WTC11 (cell line): ENCODE measurements around the gene SARS1. TPM values are rescaled to one million over a fixed set of nuclear protein-coding genes. Genes with fewer than 3 reads are reported as not detected.

ENCODE experiments used
- ATAC-seq: fragments of 200-7000 bp; cut with Tn5 transposase; 2 replicates; pipeline ENCODE4 v1.10.0; 2021; ENCODE audit warnings: mild to moderate bottlenecking, moderate library complexity
- CTCF ChIA-PET: fragments of 300-600 bp; sonication (Branson Sonifier 250); formaldehyde crosslinking; loops from one replicate; lab custom pipeline; 2021; ENCODE audit warnings: antibody characterized with exemption; lab: Charles Lee
- POLR2A ChIA-PET: fragments of 350-600 bp; sonication (Branson Sonifier 250); formaldehyde crosslinking; loops from one replicate; lab custom pipeline; 2021; ENCODE audit warnings: antibody characterized with exemption; lab: Charles Lee
- DNase-seq: peaks from one replicate; pipeline ENCODE4 v3.0.0; 2021; ENCODE audit warnings: low spot score
- H3K27ac Mint-ChIP-seq: 2 replicates; pipeline ENCODE4 v1.8.0; 2021; ENCODE audit warnings: mixed read lengths
- H3K27me3 Mint-ChIP-seq: 2 replicates; pipeline ENCODE4 v1.8.0; 2021; ENCODE audit warnings: low read depth, mild to moderate bottlenecking, moderate library complexity, mixed read lengths
- H3K36me3 Mint-ChIP-seq: 2 replicates; pipeline ENCODE4 v1.8.0; 2021; ENCODE audit warnings: mixed read lengths
- H3K4me1 Mint-ChIP-seq: 2 replicates; pipeline ENCODE4 v1.8.0; 2022; ENCODE audit warnings: mixed read lengths
- H3K4me3 Mint-ChIP-seq: 2 replicates; pipeline ENCODE4 v1.8.0; 2021; ENCODE audit warnings: mild to moderate bottlenecking, moderate library complexity, mixed read lengths
- H3K9me3 Mint-ChIP-seq: 2 replicates; pipeline ENCODE4 v1.8.0; 2021; ENCODE audit warnings: mixed read lengths
- AR ChIP-seq: fragments of 250-450 bp; sonication (Bioruptor Pico); IDR thresholded peaks from 2 replicates; pipeline ENCODE4 v1.9.0; 2021; ENCODE audit warnings: mild to moderate bottlenecking
- ATF6 ChIP-seq: sonication (generic); formaldehyde crosslinking; IDR thresholded peaks from 2 replicates; pipeline ENCODE4 v1.8.1; 2023; ENCODE audit warnings: mild to moderate bottlenecking, missing genetic modification reagents
- CREM ChIP-seq: sonication (generic); formaldehyde crosslinking; IDR thresholded peaks from 2 replicates; pipeline ENCODE4 v1.8.1; 2022; ENCODE audit warnings: mild to moderate bottlenecking, missing genetic modification reagents, moderate library complexity
- E2F1 ChIP-seq: sonication (generic); formaldehyde crosslinking; IDR thresholded peaks from 2 replicates; pipeline ENCODE4 v1.8.0; 2022; ENCODE audit warnings: mild to moderate bottlenecking, missing genetic modification reagents
- ELF4 ChIP-seq: sonication (generic); formaldehyde crosslinking; IDR thresholded peaks from 2 replicates; pipeline ENCODE4 v1.8.1; 2022; ENCODE audit warnings: low read depth, mild to moderate bottlenecking, moderate library complexity, missing genetic modification reagents
- FOXJ3 ChIP-seq: sonication (generic); formaldehyde crosslinking; IDR thresholded peaks from 2 replicates; pipeline ENCODE4 v1.9.0; 2021; ENCODE audit warnings: missing genetic modification reagents, mild to moderate bottlenecking, borderline replicate concordance
- GRHL2 ChIP-seq: fragments of 250-450 bp; sonication (Bioruptor Pico); IDR thresholded peaks from 2 replicates; pipeline ENCODE4 v1.8.0; 2022; ENCODE audit warnings: mild to moderate bottlenecking, moderate library complexity; ENCODE audit not compliant: insufficient replicate concordance, severe bottlenecking
- GTF2I ChIP-seq: fragments of 250-450 bp; sonication (Bioruptor Pico); conservative IDR thresholded peaks from 2 replicates; pipeline ENCODE4 v1.4.0; 2021; ENCODE audit warnings: mild to moderate bottlenecking
- PRRX2 ChIP-seq: fragments of 250-450 bp; sonication (Bioruptor Pico); IDR thresholded peaks from 2 replicates; pipeline ENCODE4 v1.8.0; 2021; ENCODE audit warnings: mild to moderate bottlenecking
- RORB ChIP-seq: fragments of 250-450 bp; sonication (Bioruptor Pico); IDR thresholded peaks from 2 replicates; pipeline ENCODE4 v1.9.0; 2021; ENCODE audit warnings: mild to moderate bottlenecking
- TEAD1 ChIP-seq: sonication (generic); formaldehyde crosslinking; IDR thresholded peaks from 2 replicates; pipeline ENCODE4 v1.8.0; 2022; ENCODE audit warnings: mild to moderate bottlenecking, missing genetic modification reagents
- ZBTB21 ChIP-seq: sonication (generic); formaldehyde crosslinking; IDR thresholded peaks from 2 replicates; pipeline ENCODE4 v1.8.1; 2023; ENCODE audit warnings: mild to moderate bottlenecking, missing genetic modification reagents, borderline replicate concordance
- ZNF219 ChIP-seq: sonication (generic); formaldehyde crosslinking; IDR thresholded peaks from 2 replicates; pipeline ENCODE4 v1.8.0; 2023; ENCODE audit warnings: missing genetic modification reagents, mild to moderate bottlenecking, borderline replicate concordance
- ZNF425 ChIP-seq: fragments of 250-450 bp; sonication (Bioruptor Pico); conservative IDR thresholded peaks from 2 replicates; pipeline ENCODE4 v1.9.0; 2021; ENCODE audit warnings: mild to moderate bottlenecking
- ZNF512 ChIP-seq: sonication (generic); formaldehyde crosslinking; IDR thresholded peaks from 2 replicates; pipeline ENCODE4 v1.8.1; 2022; ENCODE audit warnings: missing genetic modification reagents, borderline replicate concordance
- ZNF671 ChIP-seq: fragments of 250-450 bp; sonication (Bioruptor Pico); IDR thresholded peaks from 2 replicates; pipeline ENCODE4 v1.8.0; 2021; ENCODE audit warnings: mild to moderate bottlenecking
- total RNA-seq: library from RNA; stranded (reverse); gene quantifications from 3 replicates; pipeline ENCODE4 v1.2.3, GENCODE V29; 2021

The SARS1 gene
- total RNA-seq, 1 experiment from 2014 or later, result 149 TPM

- H3K4me3 Mint-ChIP-seq, result no peak overlapping the region
- no peak for ATAC-seq
- ChIA-PET CTCF (interaction anchor here (0.9 to 1.1 kb wide), 2 partner anchors 16 to 73 kb away, joined by 4 read pairs; a partner anchor contains a TSS), POLR2A (no interaction called here)
- TF ChIP-seq TEAD1 (CRISPR knock-in tag) (no peak), E2F1 (CRISPR knock-in tag) (no peak), RORB (no peak), AR (no peak), ZBTB21 (CRISPR knock-in tag) (no peak), FOXJ3 (CRISPR knock-in tag) (no peak), ELF4 (CRISPR knock-in tag) (no peak), ZNF425 (CRISPR knock-in tag) (no peak), GRHL2 (CRISPR knock-in tag) (no peak), PRRX2 (no peak), ZNF219 (no peak), CREM (CRISPR knock-in tag) (no peak), ZNF512 (CRISPR knock-in tag) (no peak), ATF6 (CRISPR knock-in tag) (no peak), ZNF671 (CRISPR knock-in tag) (no peak), GTF2I (no peak)
- H3K9me3 Mint-ChIP-seq, result no peaks in the 10 kb centered on the region
- H3K4me1 Mint-ChIP-seq, result peaks cover 10% of the 10 kb centered on the region
- H3K27ac Mint-ChIP-seq, result no peak overlapping the region
- H3K27me3 Mint-ChIP-seq, result no peaks in the 10 kb centered on the region
- no peaks in the 10 kb centered on the region for H3K36me3 Mint-ChIP-seq
- DNase-seq, result no peak
Observed at GRCh38 chr1:109185357-109185756, 28.4 kb upstream of the SARS1 start.
